Thyroid gland (tissue), 4 donors: ENCODE data around the gene DOK3. TPM values are rescaled to one million over a fixed set of nuclear protein-coding genes. Genes with fewer than 3 reads are reported as not detected.
A peak's percentile ranks its signal among the peaks of the same experiment; 100 is the strongest.

Experiments
- DNase-seq, 2 donors: peaks; one replicate each; pipeline ENCODE4 v3.0.0-alpha.2; 2019
- H3K27ac ChIP-seq, 3 donors: fragments of 200-600 bp; sonication (generic); 1 replicate in 2 of 3; 2 replicates in 1 of 3; pipeline ENCODE4 v1.5.1; 2016 to 2019; ENCODE audit warnings: mild to moderate bottlenecking in 1 of 3, moderate library complexity in 1 of 3
- H3K27me3 ChIP-seq: fragments of 200-600 bp; sonication (generic); one replicate; pipeline ENCODE4 v1.5.1; 2019
- H3K36me3 ChIP-seq, 2 donors: fragments of 200-600 bp; sonication (generic); one replicate each; pipeline ENCODE4 v1.5.1; 2016 to 2019
- H3K4me1 ChIP-seq, 2 donors: fragments of 200-600 bp; sonication (generic); one replicate each; pipeline ENCODE4 v1.5.1; 2017 to 2019
- H3K4me3 ChIP-seq, 3 donors: fragments of 200-600 bp; sonication (generic); replicated peaks in 1 of 3; 1 replicate in 2 of 3; 2 replicates in 1 of 3; pipeline ENCODE4 v1.5.1; 2016; ENCODE audit warnings: mild to moderate bottlenecking in 1 of 3
- H3K9me3 ChIP-seq: fragments of 200-600 bp; sonication (generic); one replicate; pipeline ENCODE4 v1.5.1; 2017
- POLR2A ChIP-seq, 2 donors: fragments of 450-650 bp; IDR thresholded peaks; one replicate each; pipeline ENCODE4 v1.6.1; 2017; ENCODE audit warnings: antibody characterized with exemption in 2 of 2, mild to moderate bottlenecking in 2 of 2, moderate library complexity in 1 of 2
- WGBS, 2 donors: methylation state at CpG; one replicate each; pipeline ENCODE4 v1.1.5; 2017; 5-methylcytosine and 5-hydroxymethylcytosine counted together
- intact Hi-C: fragments of 100-400 bp; cut with DNase I; formaldehyde crosslinking; loops from one replicate; pipeline ENCODE4 v1.15.1; 2023
- total RNA-seq, 4 donors: library from RNA; depleted of rRNA; stranded (reverse); fragments of >200 nt; gene quantifications; one replicate each; pipeline ENCODE4 v1.2.3, GENCODE V29; 2016
- TF ChIP-seq, protein P1 (sequence below), 6 experiments: fragments of 200-600 bp in 3 of 6; fragments of 450-650 bp in 3 of 6; sonication (generic) in 3 of 6; IDR thresholded peaks; one replicate each; pipeline ENCODE4 v1.5.1; 2016 to 2019; ENCODE audit warnings: antibody characterized with exemption in 6 of 6, mild to moderate bottlenecking in 2 of 6, inconsistent platforms in 1 of 6, moderate library complexity in 1 of 6

Gene DOK3
- total RNA-seq, 4 donors from 2014 or later: 2.0 to 5.9 (median 3.5) TPM

- 68 to 89% methylated on average over 7 to 11 of the region's 14 CpGs for WGBS, 2 donors
- peak in 1 of 2 donors; percentile 14 for DNase-seq
- TF ChIP-seq, protein P1, sequence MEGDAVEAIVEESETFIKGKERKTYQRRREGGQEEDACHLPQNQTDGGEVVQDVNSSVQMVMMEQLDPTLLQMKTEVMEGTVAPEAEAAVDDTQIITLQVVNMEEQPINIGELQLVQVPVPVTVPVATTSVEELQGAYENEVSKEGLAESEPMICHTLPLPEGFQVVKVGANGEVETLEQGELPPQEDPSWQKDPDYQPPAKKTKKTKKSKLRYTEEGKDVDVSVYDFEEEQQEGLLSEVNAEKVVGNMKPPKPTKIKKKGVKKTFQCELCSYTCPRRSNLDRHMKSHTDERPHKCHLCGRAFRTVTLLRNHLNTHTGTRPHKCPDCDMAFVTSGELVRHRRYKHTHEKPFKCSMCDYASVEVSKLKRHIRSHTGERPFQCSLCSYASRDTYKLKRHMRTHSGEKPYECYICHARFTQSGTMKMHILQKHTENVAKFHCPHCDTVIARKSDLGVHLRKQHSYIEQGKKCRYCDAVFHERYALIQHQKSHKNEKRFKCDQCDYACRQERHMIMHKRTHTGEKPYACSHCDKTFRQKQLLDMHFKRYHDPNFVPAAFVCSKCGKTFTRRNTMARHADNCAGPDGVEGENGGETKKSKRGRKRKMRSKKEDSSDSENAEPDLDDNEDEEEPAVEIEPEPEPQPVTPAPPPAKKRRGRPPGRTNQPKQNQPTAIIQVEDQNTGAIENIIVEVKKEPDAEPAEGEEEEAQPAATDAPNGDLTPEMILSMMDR (IDR thresholded peaks at IDR 0.05): no peak
- TF ChIP-seq POLR2A (IDR thresholded peaks at IDR 0.05): no peak
- peaks cover 12 to 32% of the 10 kb centered on the region in 2 donors for H3K4me1 ChIP-seq
- peak overlapping the region in 1 of 3 donors; percentile 77 for H3K4me3 ChIP-seq
- peaks cover 7 to 12% of the 10 kb centered on the region in 2 donors for H3K36me3 ChIP-seq
- no peaks in the 10 kb centered on the region for H3K27me3 ChIP-seq
- peak overlapping the region in 1 of 3 donors; percentile 24 for H3K27ac ChIP-seq
- intact Hi-C loops: no loop called here
- H3K9me3 ChIP-seq: no peaks in the 10 kb centered on the region
These were observed 37.8 kb downstream of the DOK3 start for GRCh38 chr5:177471610-177472356.

DNA sequence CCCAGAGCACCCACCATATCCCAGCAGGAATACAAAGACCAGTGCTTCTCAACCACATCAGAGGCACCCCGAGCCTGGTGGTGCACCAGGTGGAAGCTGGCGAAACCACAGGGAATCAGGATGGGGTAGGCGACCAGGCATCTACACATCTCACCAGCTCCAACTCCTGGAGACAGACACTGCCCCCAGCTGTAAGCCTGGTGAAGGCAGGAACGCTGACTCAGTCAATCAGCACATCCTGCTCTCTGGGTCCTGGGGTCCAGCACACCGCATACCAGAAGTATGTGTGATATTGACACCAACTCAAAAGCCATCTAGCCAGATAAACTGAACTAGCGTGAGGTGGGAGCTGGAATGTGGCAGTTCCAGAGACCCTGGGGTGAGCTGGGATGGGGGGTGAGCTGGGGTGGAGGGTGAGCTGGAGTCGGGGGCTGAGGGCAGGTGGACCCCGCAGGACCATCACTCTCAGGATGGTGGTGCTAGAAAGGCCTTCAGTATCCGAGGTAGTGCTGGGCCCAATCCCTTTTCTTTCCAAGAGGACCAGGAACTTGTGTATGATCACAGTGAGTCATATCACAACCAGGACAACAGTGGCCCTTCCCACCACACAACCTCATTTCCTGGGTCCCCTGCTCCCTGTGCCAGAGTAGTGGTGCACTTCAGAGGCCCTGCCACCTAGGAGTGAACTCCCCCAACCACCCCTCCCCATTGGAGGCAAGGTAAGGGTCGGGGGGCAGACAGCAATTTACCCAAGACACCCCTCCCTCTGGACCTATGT lies 38.7 kb downstream of the DOK3 start:
- H3K9me3 ChIP-seq: no peaks in the 10 kb centered on the region
- H3K4me1 ChIP-seq: peaks cover 12 to 25% of the 10 kb centered on the region in 2 donors
- no peak overlapping the region for H3K4me3 ChIP-seq
- H3K36me3 ChIP-seq: peaks cover 14 to 21% of the 10 kb centered on the region in 2 donors
- H3K27me3 ChIP-seq: no peaks in the 10 kb centered on the region
- WGBS, 2 donors: 84 to 87% methylated on average over 9 to 10 of the region's 10 CpGs
- no peak for DNase-seq
- no peak overlapping the region for H3K27ac ChIP-seq
- intact Hi-C loops: no loop called here
- TF ChIP-seq, protein P1 (IDR thresholded peaks at IDR 0.05): no peak
- no peak for TF ChIP-seq POLR2A (IDR thresholded peaks at IDR 0.05)

DNA sequence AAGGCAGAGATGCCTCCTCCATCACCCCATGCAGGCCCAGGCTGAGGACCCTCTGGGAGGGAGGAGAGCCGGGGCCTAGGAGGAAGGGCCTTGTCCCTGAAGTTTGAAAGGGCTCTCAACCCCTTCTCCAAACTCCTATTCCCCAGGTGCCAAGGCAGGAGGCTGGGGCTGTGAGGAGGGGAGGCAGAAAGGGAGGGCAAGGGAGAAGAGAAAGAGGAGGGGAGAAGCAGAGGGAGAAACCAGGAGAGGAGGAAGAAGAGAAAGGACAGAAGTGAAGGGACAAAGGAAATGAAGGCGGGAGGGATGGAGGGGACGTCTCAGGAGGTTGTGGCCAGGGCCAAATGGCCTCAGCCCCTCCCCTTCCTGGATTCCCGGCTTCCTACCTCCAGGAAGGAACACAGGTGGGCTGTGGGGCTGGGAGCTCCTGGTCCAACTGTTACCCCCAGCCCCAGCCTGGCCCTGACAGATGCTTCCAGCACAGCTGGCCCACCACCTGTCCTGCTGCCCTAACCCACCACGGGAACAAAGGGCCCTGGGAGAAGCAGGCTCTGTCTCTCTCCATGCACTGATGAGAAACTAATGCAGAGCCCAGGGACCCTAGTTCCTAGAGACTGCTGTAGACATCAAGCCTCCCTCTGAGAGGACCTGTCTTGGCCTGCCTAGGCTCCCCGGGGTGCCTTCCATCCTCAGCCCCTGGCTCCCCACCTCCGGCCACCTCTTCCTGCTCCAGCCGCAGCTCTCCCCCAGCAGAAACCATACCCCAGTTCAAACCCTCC lies 39.7 kb downstream of the DOK3 start:
- peaks cover 12 to 25% of the 10 kb centered on the region in 2 donors for H3K4me1 ChIP-seq
- H3K4me3 ChIP-seq: no peak overlapping the region
- TF ChIP-seq, protein P1 (IDR thresholded peaks at IDR 0.05): no peak
- TF ChIP-seq POLR2A (IDR thresholded peaks at IDR 0.05): no peak
- intact Hi-C loops: no loop called here
- DNase-seq: no peak
- peak overlapping the region in 1 of 3 donors; percentile 5 for H3K27ac ChIP-seq
- no peaks in the 10 kb centered on the region for H3K27me3 ChIP-seq
- 74 to 80% methylated on average over 8 of the region's 8 CpGs for WGBS, 2 donors
- H3K36me3 ChIP-seq: peaks cover 21 to 29% of the 10 kb centered on the region in 2 donors
- no peaks in the 10 kb centered on the region for H3K9me3 ChIP-seq

GRCh38 chr5:177468685-177469628 lies 40.7 kb downstream of the DOK3 start:
- H3K36me3 ChIP-seq: peaks cover 21 to 29% of the 10 kb centered on the region in 2 donors
- 80 to 83% methylated on average over 12 to 24 of the region's 25 CpGs for WGBS, 2 donors
- H3K4me1 ChIP-seq: peaks cover 12 to 25% of the 10 kb centered on the region in 2 donors
- intact Hi-C loops: no loop called here
- no peaks in the 10 kb centered on the region for H3K27me3 ChIP-seq
- TF ChIP-seq, protein P1 (IDR thresholded peaks at IDR 0.05): no peak
- TF ChIP-seq POLR2A (IDR thresholded peaks at IDR 0.05): no peak
- H3K9me3 ChIP-seq: no peaks in the 10 kb centered on the region
- no peak overlapping the region for H3K4me3 ChIP-seq
- no peak for DNase-seq
- peak overlapping the region in 1 of 3 donors; percentile 5 for H3K27ac ChIP-seq
